A549 treated with Hydrocortisone at 1 μM for 4 hours (cell line): ENCODE results near the gene RPL18A. TPM values are rescaled to one million over a fixed set of nuclear protein-coding genes. Genes with fewer than 3 reads are reported as not detected.

Source experiments
- total RNA-seq: library from RNA; stranded (reverse); fragments of 200-300 nt; extraction: Qiagen RNA extraction; gene quantifications from 5 replicates; pipeline ENCODE4 v1.2.3, GENCODE V29; 2022

The RPL18A gene
- 1,772 to 2,370 TPM (median 2,236 TPM) in 5 replicates for total RNA-seq

DNA sequence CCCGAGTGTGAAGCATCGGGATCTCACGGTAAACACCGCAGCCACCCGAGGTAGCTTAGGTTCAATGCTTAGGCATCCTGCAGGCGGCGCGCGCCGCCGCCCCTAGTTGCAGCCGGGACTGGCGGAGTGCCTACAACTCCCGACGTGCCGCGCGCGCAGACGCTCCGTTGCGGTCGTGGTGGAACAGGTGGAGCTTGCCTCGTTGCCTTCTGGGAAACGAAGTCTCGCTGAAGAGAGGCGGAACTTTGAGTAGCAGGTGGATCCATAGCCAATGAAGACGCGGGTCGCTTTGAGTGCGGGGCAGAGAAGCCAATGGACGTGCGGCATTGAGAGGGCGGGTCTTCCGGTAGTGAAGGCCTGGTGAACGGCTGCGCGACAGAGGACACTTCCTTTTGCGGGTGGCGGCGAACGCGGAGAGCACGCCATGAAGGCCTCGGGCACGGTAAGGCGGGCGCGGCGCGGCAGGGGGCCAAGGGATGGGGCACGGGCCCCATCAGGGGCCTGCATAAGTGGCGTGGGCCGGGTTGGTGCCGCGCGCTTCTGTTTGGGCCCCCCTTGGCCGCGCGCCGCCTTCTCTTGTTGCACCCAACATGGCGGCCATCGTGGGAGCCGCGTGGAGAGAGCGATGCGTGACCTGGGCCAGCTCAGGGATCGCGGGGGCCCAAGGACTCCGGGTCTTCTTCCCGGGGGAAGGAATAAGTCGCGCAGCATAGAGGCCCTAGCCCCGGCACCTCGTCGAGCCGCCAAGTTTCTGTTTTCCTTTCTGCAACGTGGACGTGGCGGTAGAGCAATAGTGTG lies at the start of gene RPL18A:
Gene RPL18A, plus strand, starts transcription at position 378 of the 798 bp plus-strand sequence. Its CDS starts 47 bp downstream, at position 425.

DNA sequence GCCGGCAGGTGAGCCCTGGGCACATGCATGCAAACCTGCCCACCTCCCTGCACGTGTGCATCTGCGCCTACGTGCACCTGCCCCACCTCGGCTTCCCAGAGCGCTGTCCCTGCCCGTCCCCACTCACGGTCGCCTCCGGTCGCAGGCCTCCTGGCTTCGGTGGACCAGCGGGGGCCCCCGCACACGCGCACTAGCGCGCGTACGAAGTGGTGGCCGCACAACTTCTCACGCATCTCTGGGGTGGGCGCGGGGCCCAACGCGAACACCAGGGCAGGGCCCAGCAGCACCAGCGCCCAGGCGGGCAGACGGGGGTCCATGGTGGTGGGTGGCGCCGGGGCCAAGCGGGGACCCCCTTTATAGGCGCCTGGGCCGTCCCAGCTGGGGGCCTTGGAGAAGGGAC lies 38.5 kb upstream of the RPL18A start, which contains the start of gene INSL3:
Gene INSL3, minus strand, starts transcription at position 330 of the 400 bp plus-strand sequence. Its CDS starts 13 bp downstream, at position 317.

GRCh38 chr19:17847538-17848366 lies 12.0 kb upstream of the RPL18A start, which contains the start of gene JAK3:
Gene JAK3, minus strand, starts transcription at chr19:17847982. Its CDS starts 3,565 bp downstream, at chr19:17844417.

GRCh38 chr19:17871878-17872250 lies 12.2 kb downstream of the RPL18A start, which contains the start of gene SLC5A5:
Gene SLC5A5, plus strand, starts transcription at chr19:17871945. Its CDS starts 375 bp downstream, at chr19:17872320.

Other genes starting within 250 kb of the RPL18A start
- 0.93 to 1.5 TPM (median 1.3 TPM) in 5 replicates for gene UNC13A, start 171.6 kb upstream of the RPL18A start, total RNA-seq
- 28.1 to 34.9 TPM (median 30.3 TPM) in 5 replicates for gene MAP1S, start 140.4 kb upstream of the RPL18A start, total RNA-seq
- gene FCHO1, start 108.4 kb upstream of the RPL18A start, total RNA-seq, result 15.5 to 20.7 TPM (median 17.9 TPM) in 5 replicates
- 4.1 to 4.8 TPM (median 4.5 TPM) in 5 replicates for gene B3GNT3, start 64.8 kb upstream of the RPL18A start, total RNA-seq
- gene INSL3, start 38.4 kb upstream of the RPL18A start, total RNA-seq, result 0.40 to 0.77 TPM (median 0.48 TPM) in 5 replicates
- gene JAK3, start 11.9 kb upstream of the RPL18A start, total RNA-seq, result 0.14 to 0.25 TPM (median 0.23 TPM) in 5 replicates
- 0.22 to 0.36 TPM (median 0.25 TPM) in 5 replicates for gene SLC5A5, start 12.0 kb downstream of the RPL18A start, total RNA-seq
- 92.9 to 119 TPM (median 107 TPM) in 5 replicates for gene CCDC124, start 73.1 kb downstream of the RPL18A start, total RNA-seq
- gene KCNN1, start 107.2 kb downstream of the RPL18A start, total RNA-seq, result 0.41 to 1.2 TPM (median 0.66 TPM) in 5 replicates
- 46.8 to 55.2 TPM (median 53.1 TPM) in 5 replicates for gene ARRDC2, start 148.3 kb downstream of the RPL18A start, total RNA-seq
- gene IL12RB1, start 227.0 kb downstream of the RPL18A start, total RNA-seq, result not detected in 5 replicates
- gene MAST3, start 237.9 kb downstream of the RPL18A start, total RNA-seq, result 1.8 to 2.7 TPM (median 2.1 TPM) in 5 replicates